NCI-H1092 (cell line): ENCODE measurements around the gene MFSD8.
"Not testable (repeated sequence)": the region's sequence is repeated elsewhere in the genome, so short reads cannot be mapped to it uniquely, and the experiment has no call there.

Experiments used
- DNase-seq: peaks from one replicate; lab custom pipeline; 2025; lab: John Stamatoyannopoulos, UW

Gene MFSD8, protein sequence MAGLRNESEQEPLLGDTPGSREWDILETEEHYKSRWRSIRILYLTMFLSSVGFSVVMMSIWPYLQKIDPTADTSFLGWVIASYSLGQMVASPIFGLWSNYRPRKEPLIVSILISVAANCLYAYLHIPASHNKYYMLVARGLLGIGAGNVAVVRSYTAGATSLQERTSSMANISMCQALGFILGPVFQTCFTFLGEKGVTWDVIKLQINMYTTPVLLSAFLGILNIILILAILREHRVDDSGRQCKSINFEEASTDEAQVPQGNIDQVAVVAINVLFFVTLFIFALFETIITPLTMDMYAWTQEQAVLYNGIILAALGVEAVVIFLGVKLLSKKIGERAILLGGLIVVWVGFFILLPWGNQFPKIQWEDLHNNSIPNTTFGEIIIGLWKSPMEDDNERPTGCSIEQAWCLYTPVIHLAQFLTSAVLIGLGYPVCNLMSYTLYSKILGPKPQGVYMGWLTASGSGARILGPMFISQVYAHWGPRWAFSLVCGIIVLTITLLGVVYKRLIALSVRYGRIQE

DNA sequence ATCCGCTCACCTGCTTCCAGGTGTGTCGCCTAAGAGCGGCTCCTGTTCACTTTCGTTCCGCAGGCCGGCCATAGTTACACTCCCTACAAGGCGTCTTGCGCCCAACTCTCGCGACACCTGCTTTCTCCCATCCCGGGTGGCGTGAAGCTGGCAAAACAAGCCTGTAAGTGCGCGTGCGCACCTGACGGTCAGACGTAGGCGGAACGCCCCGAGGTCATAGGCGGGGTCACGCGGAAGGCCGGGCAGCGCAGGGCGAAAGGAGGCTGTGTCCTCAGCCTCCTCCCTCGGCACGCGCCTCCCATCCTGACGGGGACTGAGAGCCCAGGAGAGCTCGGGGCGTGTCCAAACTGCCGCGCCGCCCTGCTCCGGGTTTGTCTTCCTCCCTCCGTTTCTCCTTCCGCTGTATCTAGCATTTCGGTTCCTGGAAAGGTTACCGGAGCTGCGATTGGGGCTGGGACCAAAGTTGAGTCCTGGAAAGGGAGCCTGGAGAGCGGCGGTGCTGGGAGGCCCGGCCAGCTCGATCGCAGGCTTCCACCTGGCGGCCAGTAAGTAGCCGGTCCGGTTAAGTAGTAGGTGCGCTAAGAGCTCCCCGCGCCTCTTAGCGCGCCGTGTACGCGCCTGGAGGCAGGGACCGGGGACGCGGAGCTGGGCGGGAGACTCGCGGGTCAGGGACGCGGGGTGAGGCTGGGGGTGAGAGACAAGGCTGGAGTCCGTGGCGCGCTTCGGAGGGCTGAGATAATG, at the start of gene MFSD8, which contains the start of gene ABHD18:
Gene MFSD8 (minus strand): TSS at position 112 of the 741 bp plus-strand sequence. CDS start 40 bp downstream, at position 72.
Gene ABHD18 (plus strand): TSS at position 345 of the 741 bp plus-strand sequence. CDS start 17,550 bp downstream, outside the sequence.
- peak; percentile 99 for DNase-seq

DNA sequence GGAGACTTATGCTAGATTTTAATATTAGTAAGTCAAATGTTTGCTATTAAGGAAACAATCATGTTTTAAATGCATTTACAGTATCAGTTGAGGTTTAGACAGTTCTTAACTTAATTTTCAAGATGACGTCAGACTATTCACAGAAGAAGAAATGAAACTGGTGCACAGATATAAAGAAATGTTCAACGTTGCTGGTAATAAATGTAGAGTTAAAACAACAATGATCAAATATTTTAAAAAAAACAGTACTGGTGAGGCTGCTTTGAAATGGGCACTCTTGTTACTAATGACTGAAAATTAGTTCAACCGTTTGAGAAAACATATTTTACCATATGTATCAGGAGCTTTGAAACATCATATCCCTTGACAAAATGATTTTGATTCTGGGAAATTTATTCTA, 44.5 kb upstream of the MFSD8 start:
- DNase-seq, result no peak

DNA sequence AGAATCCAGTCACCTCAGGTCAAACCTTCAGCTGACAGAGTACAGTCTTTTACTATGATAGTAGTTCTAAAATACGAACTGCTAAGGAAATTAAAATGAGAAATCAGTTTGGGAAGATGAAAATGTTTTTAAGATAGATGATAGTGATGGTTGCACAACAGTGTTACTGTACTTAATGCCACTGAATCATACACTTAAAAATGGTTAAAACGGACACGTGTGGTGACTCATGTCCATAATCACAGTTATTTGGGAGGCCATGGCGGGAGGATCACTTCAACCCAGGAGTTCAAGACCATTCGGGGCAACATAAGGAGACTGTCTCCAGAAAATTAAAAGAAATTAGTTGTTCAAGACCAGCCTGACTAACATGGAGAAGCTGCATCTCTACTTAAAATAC, 41.6 kb upstream of the MFSD8 start:
- DNase-seq, result no peak

DNA sequence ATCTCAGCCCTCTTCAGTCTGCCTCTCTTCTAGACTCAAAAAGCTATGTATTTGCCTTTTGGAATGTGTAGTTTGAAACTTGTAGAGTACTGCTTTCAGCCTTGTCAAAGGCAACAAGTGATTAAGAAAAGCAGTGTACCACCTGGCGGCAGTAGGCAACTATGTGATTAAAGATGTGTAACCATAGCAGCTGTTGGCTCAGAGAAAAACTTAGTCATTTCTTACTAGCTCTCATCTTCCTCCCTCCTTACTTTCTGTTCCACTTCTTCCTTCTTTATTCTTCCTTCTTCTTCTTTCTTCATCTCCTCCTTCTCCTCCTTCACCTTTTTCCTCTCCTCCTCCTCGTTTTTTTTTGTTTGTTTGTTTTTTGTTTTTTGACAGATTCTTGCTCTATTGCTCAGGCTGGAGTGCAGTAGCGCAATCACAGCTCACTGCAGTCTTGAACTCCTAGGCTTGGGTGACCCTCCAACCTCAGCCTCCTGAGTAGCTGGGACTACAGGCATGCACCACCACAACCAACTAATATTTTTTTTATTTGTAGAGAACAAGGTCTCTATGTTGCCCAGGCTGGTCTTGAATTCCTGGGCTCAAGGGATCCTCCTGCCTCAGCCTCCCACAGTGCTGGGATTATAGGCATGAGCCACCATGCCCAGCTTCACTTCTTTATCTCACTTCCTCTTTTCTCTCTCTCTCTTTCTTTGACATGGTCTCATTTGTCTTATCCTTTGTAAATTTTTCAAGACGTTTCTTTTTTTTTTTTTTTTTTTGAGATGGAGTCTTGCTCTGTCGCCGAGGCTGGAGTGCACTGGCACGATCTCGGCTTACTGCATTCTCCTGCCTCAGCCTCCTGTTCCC, 32.8 kb upstream of the MFSD8 start:
- DNase-seq, result no peak

DNA sequence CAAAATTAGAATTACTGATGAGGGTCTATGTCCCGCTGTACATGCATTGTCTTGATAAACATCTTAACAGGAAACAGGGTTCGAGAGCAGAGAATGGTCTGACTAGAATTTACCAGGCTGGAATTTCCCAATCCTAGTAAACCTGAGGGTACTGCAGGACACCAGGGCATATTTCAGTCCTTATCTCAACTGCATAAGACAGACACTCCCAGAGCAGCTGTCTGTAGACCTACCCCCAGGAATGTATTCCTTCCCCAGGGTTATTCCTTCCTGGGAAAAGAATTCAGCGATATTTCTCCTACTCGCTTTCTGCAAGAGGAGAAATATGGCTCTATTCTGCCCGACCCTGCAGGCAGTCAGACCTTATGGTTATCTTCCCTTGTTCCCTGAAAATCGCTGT, 31.5 kb upstream of the MFSD8 start:
- DNase-seq, result not testable (repeated sequence)

DNA sequence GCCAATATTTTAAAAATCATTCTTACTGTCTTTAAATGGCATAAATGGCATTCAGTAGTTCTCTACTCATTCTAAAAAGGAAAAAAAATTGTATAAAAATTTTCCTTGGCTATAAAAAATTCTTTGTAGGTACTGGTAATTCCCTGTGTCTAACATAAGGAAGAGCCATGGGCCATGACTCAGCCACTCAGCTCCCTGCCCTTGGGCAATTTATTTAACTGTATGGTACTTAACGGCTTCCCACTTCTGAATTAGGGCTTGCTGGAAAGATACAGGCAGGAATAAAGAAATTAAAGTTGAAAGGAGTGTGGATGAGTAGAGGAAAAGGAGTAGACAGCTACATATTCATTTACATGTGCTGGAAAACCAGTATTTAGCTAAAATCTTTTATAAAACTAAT, 30.8 kb upstream of the MFSD8 start:
- DNase-seq, result no peak

DNA sequence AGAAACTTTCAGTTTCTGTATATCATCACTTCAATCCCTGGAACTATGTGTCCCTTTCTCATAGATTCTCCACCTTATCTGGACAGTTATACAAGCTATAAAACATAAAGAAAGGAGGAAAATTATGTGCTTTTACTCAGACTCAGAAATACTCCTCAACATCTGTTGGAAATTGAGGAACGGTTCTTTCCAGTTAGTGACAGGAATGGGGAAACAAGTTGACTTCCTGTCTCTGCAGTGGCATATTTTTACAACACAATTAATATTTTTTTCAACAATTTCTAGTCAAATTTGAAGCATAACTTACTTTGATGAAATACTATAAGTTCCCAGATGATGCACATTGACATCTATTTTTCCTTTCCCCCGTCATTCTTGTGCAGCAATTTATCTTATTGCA, 28.2 kb upstream of the MFSD8 start:
- no peak for DNase-seq

DNA sequence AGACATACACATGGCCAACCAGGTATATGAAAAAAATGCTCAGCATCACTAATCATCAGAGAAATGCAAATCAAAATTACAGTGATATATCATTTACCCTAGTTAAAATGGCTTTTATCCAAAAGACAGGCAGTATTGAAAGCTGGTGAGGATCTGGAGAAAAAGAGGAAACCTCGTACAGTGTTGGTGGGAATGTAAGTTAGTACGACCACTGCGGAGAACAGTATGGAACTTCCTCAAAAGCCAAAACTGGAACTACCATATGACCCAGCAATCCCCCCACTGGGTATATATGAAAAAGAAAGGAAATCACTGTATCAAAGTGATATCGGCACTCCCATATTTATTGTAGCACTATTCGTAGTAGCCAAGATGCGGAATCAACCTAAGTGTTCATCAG, 23.7 kb upstream of the MFSD8 start:
- DNase-seq, result no peak

DNA sequence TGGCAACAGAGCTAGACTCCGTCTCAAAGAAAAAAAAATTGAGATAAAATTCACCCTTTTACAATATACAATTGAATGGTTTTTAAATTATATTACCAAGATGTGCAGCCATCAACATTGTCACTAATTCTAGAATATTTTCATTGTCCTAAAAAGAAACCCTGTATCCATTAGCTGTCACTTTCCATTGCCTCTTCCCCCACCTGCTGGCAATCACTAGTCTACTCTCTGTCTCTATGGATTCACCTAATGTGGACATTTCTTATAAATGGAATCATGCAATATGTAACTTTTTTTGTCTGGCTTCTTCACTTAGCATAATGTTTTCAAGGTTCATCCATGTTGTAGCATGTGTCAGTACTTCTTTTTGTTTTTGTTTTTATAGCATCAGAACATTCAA, 21.0 kb upstream of the MFSD8 start:
- no peak for DNase-seq

DNA sequence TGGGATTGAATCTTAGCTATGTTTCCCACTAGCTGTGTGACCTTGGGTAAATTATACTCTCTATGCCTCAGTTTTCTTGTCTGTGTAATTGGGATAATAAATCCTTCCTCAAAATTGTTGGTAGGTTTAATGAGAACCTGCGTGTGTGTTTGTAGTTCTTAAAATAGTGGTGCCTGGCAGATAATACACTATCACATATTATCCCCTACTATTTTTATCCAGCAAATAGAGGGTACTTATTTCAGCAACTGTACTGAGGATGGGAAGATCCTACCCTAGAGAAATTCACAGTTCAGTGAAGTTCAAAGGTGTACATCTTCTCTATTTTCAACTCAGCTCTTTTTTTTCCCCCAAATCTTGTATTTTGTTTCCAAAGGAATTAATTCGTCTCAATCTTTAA, 17.5 kb upstream of the MFSD8 start:
- DNase-seq, result no peak

DNA sequence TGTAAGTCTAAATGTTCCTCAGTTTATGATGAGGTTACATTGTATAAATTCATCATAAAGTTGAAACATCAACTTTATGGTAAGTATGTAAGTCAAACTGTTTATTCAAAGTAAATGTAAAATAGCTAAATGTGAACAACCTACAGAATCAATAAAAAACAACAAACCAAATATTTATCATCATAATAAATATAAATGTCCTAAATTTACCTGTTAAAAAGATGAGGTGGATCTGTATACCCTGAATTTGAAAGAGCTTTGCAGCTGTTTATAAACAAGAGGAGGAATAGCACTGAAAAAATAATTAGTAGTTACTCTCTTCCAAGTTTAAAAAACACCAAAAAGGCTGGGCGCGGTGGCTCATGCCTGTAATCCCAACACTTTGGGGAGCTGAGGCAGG, 14.0 kb upstream of the MFSD8 start:
- no peak for DNase-seq

DNA sequence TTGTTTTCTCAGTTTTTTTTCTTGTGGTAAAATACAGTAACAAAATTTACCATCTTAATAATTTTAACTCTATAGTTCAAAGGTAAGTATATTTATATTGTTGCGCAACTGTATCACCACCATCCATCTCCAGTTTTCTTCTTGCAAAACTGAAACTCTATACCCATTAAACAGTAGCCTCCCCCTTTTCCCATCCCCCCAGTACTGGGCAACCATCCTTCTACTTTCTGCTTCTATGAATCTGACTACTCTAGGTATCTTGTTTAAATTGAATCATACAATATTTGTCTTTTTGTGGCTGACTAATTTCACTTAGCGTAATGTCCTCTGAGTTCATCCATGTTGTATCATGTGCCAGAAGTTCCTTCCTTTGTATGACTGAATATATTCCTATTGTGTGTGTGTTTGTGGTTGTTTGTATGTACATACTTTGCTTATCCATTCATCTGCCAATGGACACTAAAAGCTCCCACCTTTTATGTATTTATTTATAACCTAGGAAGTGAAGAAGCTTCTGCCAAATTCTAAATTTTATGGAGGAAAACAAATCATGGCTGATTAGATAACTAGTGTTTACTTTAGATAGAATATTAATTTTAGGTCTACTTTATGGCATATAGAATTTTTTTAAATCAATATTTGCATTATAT, 10.3 kb upstream of the MFSD8 start:
- DNase-seq, result no peak

DNA sequence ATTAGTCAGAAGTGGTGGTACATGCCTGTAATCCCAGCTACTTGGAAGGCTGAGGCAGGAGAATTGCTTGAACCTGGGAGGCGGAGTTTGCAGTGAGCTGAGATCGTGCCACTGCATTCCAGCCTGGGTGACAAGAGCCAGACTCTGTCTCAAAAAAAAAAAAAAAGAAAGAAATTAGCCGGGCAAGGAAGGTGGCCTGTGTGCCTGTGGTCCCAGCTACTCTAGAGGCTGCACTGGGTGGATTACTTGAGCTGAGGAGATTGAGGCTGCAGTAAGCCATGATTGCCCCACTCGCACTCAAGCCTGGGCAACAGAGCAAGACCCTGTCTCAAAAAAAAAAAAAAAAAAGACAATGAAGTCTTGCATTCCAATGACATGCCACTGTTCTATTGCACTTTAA, 6.0 kb upstream of the MFSD8 start:
- not testable (repeated sequence) for DNase-seq

DNA sequence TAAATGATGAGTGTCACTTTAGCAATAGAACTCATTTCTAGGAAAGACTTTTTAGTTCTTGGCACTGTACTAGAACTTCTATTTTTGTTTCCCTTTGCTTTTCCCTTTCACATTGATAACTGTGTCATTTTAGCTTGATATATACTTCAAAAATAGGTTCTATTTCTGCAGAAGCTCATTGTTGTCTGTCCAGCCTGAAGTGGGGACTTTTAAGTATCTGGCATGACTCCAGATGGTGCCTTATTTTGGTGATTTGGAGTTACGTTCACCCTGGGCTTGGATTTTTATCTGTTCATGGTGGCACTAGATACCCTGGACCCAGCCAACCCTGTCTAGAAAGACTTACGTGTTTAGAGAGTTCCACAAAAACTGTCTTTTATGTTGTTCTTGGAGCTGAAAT, 3.6 kb upstream of the MFSD8 start:
- no peak for DNase-seq

DNA sequence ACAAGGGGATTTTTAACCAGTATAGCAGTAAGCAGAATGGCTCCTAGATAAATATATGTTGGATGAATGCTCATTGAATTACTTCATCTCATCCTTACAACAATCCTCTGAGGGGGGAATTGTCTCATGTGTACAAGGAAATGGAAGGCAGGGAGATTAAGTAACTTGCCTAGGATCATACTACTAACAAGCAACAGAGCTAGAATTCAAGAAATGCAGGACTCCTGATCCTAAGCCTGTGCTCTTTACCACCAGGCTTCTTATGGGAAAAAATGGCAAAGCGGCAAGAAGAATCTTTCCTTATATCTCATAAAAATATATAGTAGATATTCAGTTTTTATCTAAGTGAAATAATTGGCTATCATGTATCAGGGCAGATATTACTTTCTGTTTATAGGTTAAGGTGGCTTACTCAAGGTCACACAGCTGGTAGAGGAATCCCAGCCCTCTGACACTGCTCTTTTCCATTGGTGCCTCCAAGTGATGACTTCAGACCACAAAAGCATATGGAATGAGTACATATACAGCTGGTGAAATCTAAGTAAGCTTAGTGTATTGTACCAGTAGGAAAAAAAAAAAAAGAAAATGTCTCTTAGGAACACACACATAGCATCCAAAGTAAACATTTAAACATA, 2.3 kb upstream of the MFSD8 start:
- DNase-seq, result no peak

DNA sequence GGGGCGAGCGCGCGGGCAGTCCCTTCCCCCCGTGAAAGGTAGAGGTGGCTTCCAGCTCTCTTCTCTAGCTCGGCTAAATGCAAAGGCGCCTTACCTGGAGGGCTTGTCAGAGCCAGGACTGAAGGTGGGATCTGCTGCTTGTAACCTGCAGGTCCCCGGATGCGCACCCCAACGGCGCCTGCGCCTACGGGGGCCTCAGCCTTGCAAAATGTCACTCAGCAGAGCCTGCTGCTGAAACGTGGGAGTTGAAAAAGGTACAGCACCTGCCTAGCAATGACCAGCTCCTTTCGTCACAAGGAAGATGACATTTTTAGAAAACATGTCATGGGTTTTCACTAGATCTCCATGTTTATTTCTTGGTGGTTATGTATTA, 816 bp upstream of the MFSD8 start:
- DNase-seq, result peak; percentile 26

DNA sequence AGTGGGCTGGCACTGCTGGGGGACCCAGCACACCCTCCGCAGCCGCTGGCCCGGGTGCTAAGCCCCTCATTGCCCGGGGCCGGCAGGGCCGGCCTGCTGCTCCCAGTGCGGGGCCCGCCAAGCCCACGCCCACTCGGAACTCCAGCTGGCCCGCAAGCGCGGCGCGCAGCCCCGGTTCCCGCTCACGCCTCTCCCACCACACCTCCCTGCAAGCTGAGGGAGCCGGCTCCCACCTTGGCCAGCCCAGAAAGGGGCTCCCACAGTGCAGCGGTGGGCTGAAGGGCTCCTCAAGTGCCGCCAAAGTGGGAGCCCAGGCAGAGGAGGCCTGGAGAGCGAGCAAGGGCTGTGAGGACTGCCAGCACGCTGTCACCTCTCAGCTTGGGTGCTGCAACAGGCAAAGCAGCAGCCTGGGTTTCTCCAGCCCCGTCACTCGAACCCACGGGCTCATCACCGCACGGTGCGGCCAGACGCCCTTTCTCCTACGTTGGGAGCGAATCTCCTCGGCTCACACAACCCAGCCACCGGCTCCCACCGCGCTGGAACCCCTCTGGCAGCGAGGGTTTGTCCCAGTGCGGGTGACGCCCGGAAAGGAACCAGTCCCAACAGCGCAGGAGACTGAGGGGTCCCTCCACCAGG, 429 bp downstream of the MFSD8 start:
- peak; percentile 45 for DNase-seq

DNA sequence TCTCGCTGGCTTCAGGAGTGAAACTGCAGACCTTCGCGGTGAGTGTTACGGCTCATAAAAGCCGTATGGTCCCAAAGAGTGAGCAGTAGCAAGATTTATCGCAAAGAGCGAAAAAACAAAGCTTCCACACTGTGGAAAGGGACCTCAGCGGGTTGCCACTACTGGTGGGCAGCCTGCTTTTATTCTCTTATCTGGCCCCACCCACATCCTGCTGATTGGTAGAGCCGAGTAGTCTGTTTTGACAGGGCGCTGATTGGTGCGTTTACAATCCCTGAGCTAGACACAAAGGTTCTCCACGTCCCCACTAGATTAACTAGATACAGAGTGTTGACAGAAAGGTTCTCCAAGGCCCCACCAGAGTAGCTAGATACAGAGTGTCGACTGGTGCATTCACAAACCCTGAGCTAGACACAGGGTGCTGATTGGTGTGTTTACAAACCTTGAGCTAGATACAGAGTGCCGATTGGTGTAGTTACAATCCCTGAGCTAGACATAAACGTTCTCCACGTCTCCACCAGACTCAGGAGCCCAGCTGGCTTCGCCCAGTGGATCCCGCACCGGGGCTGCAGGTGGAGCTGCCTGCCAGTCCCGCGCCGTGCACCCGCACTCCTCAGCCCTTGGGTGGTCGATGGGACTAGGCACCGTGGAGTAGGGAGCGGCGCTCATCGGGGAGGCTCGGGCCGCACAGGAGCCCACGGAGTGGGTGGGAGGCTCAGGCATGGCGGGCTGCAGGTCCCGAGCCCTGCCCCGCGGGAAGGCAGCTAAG, 1.2 kb downstream of the MFSD8 start:
- DNase-seq, result not testable (repeated sequence)

DNA sequence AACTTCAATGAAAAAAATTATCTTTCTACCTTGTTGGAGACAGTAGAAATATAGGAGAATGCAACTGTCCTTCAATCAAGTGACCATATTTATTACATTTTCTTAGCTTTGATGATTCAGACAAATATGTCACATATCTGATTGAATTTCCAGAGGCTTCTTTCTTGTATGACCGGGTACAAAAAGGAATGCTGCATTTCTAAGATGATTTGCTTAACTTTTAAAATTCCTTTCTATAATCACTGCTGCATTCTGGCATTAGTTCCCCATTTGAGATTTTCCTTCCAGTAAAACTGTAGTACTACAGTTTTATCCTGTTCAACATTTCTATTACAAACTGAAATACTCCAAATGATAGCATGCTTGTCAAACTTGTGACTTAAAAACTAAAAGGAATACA, 5.2 kb downstream of the MFSD8 start:
- no peak for DNase-seq

DNA sequence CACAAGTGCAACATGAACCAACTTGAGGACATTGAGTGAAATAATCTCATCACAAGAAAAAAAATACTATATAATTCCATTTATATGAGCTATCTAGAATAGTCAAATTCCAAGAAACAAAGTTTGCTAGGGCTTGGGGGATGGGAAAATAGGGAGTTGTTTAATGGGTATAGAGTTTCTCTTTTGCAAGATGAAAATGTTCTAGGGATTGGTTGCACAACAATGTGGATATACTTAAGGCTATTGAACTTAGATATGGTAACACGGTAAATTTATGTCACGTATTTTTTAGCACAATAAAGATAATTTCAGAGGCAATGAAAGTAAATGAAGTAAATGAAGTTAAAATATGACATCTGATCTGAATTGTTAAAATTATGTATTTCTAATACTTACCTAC, 7.9 kb downstream of the MFSD8 start:
- no peak for DNase-seq
